ENCODE data around the gene GAB2.

The GAB2 gene

GRCh38 chr11:78350646-78351165 is 66.9 kb downstream of the GAB2 start:
- peak; percentile 94 for DNase-seq
- in situ Hi-C loops (cut with MboI; ENCODE audit: low pct_unique_long_range_greater_than_20kb, low sequenced_read_pairs) = no loop called here

GRCh38 chr11:78350091-78350645 is 67.5 kb downstream of the GAB2 start:
- peak; percentile 90 for DNase-seq

GRCh38 chr11:78349624-78350023 is 68.0 kb downstream of the GAB2 start:
- in situ Hi-C loops (cut with MboI; ENCODE audit: low pct_unique_long_range_greater_than_20kb, low sequenced_read_pairs) = no loop called here

More at GRCh38 chr11:78350091-78350645, 67.5 kb downstream of the GAB2 start:
- in situ Hi-C loops (cut with MboI; ENCODE audit: low pct_unique_long_range_greater_than_20kb, low sequenced_read_pairs) = no loop called here

GRCh38 chr11:78349114-78349513 is 68.5 kb downstream of the GAB2 start:
- DNase-seq = no peak
- in situ Hi-C loops (cut with MboI; ENCODE audit: low pct_unique_long_range_greater_than_20kb, low sequenced_read_pairs) = no loop called here

More at GRCh38 chr11:78349624-78350023, 68.0 kb downstream of the GAB2 start:
- no peak for DNase-seq

GRCh38 chr11:78347956-78348355 is 69.7 kb downstream of the GAB2 start:
- DNase-seq = no peak
- in situ Hi-C loops (cut with MboI; ENCODE audit: low pct_unique_long_range_greater_than_20kb, low sequenced_read_pairs) = no loop called here

GRCh38 chr11:78346799-78347198 is 70.8 kb downstream of the GAB2 start:
- in situ Hi-C loops (cut with MboI; ENCODE audit: low pct_unique_long_range_greater_than_20kb, low sequenced_read_pairs) = no loop called here
- no peak for DNase-seq

- DNase-seq = no peak
- in situ Hi-C loops (cut with MboI; ENCODE audit: low pct_unique_long_range_greater_than_20kb, low sequenced_read_pairs) = no loop called here
Measured at GRCh38 chr11:78345450-78345849, 72.2 kb downstream of the GAB2 start.

- in situ Hi-C loops (cut with MboI; ENCODE audit: low pct_unique_long_range_greater_than_20kb, low sequenced_read_pairs) = no loop called here
- DNase-seq = no peak
Measured at GRCh38 chr11:78344676-78345075, 72.9 kb downstream of the GAB2 start.

- in situ Hi-C loops (cut with MboI; ENCODE audit: low pct_unique_long_range_greater_than_20kb, low sequenced_read_pairs) = no loop called here
- DNase-seq = no peak
Measured at GRCh38 chr11:78344094-78344493, 73.5 kb downstream of the GAB2 start.

- no peak for DNase-seq
- in situ Hi-C loops (cut with MboI; ENCODE audit: low pct_unique_long_range_greater_than_20kb, low sequenced_read_pairs) = no loop called here
Measured at GRCh38 chr11:78343303-78343702, 74.3 kb downstream of the GAB2 start.

- in situ Hi-C loops (cut with MboI; ENCODE audit: low pct_unique_long_range_greater_than_20kb, low sequenced_read_pairs) = no loop called here
- DNase-seq = no peak
Measured at GRCh38 chr11:78341841-78342240, 75.8 kb downstream of the GAB2 start.

- no peak for DNase-seq
- in situ Hi-C loops (cut with MboI; ENCODE audit: low pct_unique_long_range_greater_than_20kb, low sequenced_read_pairs) = no loop called here
Measured at GRCh38 chr11:78340530-78340929, 77.1 kb downstream of the GAB2 start.

- no peak for DNase-seq
- in situ Hi-C loops (cut with MboI; ENCODE audit: low pct_unique_long_range_greater_than_20kb, low sequenced_read_pairs) = no loop called here
Measured at GRCh38 chr11:78339945-78340344, 77.7 kb downstream of the GAB2 start.

- DNase-seq = no peak
- in situ Hi-C loops (cut with MboI; ENCODE audit: low pct_unique_long_range_greater_than_20kb, low sequenced_read_pairs) = no loop called here
Measured at GRCh38 chr11:78339483-78339882, 78.1 kb downstream of the GAB2 start.

- no peak for DNase-seq
Measured at GRCh38 chr11:78338702-78339101, 78.9 kb downstream of the GAB2 start.

GRCh38 chr11:78338138-78338537 is 79.5 kb downstream of the GAB2 start:
- in situ Hi-C loops (cut with MboI; ENCODE audit: low pct_unique_long_range_greater_than_20kb, low sequenced_read_pairs) = no loop called here
- DNase-seq = no peak

More at GRCh38 chr11:78338702-78339101, 78.9 kb downstream of the GAB2 start:
- in situ Hi-C loops (cut with MboI; ENCODE audit: low pct_unique_long_range_greater_than_20kb, low sequenced_read_pairs) = no loop called here

- no peak for DNase-seq
- in situ Hi-C loops (cut with MboI; ENCODE audit: low pct_unique_long_range_greater_than_20kb, low sequenced_read_pairs) = no loop called here
Measured at GRCh38 chr11:78337554-78337924, 80.1 kb downstream of the GAB2 start.

GRCh38 chr11:78336877-78337553 is 80.6 kb downstream of the GAB2 start:
- in situ Hi-C loops (cut with MboI; ENCODE audit: low pct_unique_long_range_greater_than_20kb, low sequenced_read_pairs) = no loop called here
- DNase-seq = no peak

GRCh38 chr11:78334109-78334508 is 83.5 kb downstream of the GAB2 start:
- in situ Hi-C loops (cut with MboI; ENCODE audit: low pct_unique_long_range_greater_than_20kb, low sequenced_read_pairs) = no loop called here
- no peak for DNase-seq

GRCh38 chr11:78332872-78333271 is 84.7 kb downstream of the GAB2 start:
- in situ Hi-C loops (cut with MboI; ENCODE audit: low pct_unique_long_range_greater_than_20kb, low sequenced_read_pairs) = no loop called here
- DNase-seq = no peak

All from KBM-7 (cell line).